Breast epithelium (tissue), 3 donors: ENCODE data around the gene ALPK1.

Experiments
- POLR2A ChIP-seq: fragments of 450-650 bp; IDR thresholded peaks from one replicate; pipeline ENCODE4 v1.6.1; 2016; ENCODE audit warnings: antibody characterized with exemption, mild to moderate bottlenecking, moderate library complexity
- POLR2AphosphoS5 ChIP-seq, 3 donors: sonication (generic); formaldehyde crosslinking; IDR thresholded peaks; one replicate each; pipeline ENCODE4 v1.6.1; 2017; ENCODE audit warnings: antibody characterized with exemption in 3 of 3
- TF ChIP-seq, protein P1 (sequence below), 3 donors: fragments of 450-650 bp; IDR thresholded peaks; one replicate each; pipeline ENCODE4 v1.5.1; 2016 to 2017; ENCODE audit warnings: antibody characterized with exemption in 3 of 3, mild to moderate bottlenecking in 3 of 3, moderate library complexity in 3 of 3

DNA sequence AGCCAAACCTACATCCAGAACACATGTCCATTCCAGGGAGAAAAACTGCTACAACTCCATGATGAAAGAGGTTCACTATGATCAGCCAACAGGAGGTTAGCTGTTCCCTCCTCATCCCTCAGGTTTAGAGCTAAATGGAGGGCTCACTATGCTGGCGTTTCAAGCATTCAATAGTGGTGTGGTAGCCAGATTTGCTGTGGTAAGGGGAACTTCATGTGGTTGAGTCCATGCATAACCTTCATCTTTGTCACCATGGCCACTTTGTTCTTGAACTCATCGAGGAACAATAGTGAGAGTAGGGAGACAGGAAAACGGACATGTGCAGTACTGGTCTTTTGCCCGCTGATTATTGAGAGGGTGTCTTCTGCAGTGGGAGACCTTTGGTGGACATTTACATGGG is 33.8 kb downstream of the ALPK1 start:
- no peak for TF ChIP-seq POLR2AphosphoS5 (IDR thresholded peaks at IDR 0.05)
- TF ChIP-seq, protein P1, sequence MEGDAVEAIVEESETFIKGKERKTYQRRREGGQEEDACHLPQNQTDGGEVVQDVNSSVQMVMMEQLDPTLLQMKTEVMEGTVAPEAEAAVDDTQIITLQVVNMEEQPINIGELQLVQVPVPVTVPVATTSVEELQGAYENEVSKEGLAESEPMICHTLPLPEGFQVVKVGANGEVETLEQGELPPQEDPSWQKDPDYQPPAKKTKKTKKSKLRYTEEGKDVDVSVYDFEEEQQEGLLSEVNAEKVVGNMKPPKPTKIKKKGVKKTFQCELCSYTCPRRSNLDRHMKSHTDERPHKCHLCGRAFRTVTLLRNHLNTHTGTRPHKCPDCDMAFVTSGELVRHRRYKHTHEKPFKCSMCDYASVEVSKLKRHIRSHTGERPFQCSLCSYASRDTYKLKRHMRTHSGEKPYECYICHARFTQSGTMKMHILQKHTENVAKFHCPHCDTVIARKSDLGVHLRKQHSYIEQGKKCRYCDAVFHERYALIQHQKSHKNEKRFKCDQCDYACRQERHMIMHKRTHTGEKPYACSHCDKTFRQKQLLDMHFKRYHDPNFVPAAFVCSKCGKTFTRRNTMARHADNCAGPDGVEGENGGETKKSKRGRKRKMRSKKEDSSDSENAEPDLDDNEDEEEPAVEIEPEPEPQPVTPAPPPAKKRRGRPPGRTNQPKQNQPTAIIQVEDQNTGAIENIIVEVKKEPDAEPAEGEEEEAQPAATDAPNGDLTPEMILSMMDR (IDR thresholded peaks at IDR 0.05): no peak
- no peak for TF ChIP-seq POLR2A
